GM21619 (cell line): ENCODE measurements around the gene MAMDC4.
A peak's percentile ranks its signal among the peaks of the same experiment; 100 is the strongest.

Experiments used
- ATAC-seq: cut with Tn5 transposase; IDR thresholded peaks from one replicate; pipeline ENCODE4 v1.9.1; 2021; ENCODE audit not compliant: unreplicated experiment

The MAMDC4 gene

DNA sequence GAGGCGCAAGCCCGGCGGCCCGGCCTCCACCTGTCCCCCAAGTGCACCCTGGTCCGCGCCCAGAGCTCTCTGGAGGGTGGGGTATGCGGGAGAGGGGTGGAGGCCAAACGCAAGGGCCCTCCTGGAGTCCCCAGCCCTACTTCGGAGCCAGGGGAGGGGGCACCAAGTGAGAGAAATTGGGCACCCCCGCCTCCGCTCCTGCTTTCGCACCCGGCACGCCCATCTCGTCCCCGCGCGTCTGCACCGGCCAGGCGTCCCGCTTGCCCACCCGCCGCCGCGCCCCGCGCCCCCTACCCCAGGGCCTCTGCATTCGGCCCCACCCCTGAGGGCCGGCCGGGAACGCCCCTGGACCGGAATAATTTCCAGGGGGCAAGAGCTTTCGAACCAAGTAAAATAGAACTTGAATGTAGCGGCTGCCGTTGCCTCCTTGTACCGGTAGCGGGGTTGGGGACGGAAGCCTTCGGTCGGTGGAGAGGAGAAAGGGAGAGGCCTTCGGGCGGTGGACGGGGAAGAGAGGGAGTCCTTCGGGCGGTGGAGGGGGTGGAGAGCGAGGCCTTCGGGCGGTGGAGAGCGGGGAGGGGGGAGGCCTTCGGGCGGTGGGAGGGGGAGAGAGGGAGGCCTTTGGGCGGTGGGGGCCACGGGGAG, 3.6 kb upstream of the MAMDC4 start:
- ATAC-seq: no peak

DNA sequence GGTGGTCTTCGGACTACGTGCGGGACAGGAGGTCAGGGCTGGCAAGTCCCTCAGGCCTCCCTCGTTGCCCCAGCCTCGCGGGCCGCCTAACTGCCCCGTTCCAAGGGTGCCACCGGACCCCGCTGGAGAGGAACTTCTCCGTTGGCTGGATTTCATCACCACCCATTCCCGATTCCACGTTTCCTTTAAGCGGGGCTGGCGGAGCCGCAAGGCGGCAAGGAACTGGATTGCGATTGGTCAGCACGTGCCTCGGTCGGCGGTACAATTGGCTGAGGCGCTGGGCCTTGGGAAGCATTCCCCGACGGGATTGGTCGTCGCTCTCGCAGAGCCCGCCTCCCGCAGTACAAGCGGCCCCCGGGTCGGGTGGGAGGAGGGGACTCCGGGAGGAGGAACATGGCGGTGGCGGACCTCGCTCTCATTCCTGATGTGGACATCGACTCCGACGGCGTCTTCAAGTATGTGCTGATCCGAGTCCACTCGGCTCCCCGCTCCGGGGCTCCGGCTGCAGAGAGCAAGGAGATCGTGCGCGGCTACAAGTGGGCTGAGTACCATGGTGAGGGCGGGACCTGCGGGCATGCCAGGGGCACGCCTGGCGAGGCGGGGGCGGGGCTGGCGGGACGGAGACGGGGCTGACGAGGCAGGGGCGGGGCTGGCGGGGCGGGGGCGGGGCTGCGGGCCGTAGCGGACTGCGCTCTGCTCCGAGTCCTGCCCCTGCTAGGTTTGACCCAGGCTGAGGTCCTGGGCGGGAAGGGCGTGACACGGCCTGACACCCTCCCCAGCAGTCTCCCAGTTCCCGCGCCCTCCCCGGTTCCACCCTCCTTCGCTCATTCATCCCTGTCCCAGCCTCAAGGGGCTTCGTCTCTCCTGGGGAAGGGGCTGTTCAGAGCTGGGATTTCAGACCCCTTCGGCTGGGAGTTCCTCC, 2.8 kb upstream of the MAMDC4 start, which contains the start of gene PHPT1:
TSS of gene PHPT1 (plus strand) at position 372 of the 922 bp plus-strand sequence. CDS start at position 394, 22 bp downstream.
- ATAC-seq: peak; percentile 66

DNA sequence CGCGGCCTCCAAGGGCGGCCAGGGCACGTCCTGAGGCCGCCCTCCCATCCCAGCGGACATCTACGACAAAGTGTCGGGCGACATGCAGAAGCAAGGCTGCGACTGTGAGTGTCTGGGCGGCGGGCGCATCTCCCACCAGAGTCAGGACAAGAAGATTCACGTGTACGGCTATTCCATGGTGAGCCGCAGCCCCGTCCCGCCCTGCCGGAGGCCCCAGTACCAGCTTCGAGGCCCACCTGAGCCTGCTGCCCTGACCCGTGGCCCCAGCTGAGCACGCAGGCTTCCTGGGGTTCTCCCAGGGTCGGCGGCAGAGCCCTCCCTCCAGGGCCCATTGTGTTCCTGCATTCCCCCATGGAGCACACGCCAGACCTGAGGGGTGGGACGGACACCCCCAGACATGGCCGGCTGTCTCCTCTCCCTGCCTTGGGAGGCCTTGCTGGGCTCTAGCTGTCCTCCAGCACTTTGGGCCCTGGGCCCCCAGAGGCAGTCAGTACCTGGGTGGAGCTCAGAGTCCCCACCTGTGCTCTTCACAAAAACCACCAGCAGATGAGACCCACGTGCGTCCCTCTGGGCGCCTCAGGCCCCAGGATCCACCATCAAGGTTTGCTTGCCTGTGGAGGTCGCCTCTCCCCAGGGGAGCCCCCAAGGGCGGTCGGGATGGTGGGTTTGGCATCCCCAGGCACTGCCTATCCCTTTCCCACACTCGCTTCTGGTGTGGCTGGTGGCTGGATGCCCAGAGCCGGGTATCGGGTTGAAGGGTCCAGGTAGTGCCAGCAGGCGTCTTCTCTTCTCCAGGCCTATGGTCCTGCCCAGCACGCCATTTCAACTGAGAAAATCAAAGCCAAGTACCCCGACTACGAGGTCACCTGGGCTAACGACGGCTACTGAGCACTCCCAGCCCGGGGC, 1.9 kb upstream of the MAMDC4 start:
- ATAC-seq: no peak

DNA sequence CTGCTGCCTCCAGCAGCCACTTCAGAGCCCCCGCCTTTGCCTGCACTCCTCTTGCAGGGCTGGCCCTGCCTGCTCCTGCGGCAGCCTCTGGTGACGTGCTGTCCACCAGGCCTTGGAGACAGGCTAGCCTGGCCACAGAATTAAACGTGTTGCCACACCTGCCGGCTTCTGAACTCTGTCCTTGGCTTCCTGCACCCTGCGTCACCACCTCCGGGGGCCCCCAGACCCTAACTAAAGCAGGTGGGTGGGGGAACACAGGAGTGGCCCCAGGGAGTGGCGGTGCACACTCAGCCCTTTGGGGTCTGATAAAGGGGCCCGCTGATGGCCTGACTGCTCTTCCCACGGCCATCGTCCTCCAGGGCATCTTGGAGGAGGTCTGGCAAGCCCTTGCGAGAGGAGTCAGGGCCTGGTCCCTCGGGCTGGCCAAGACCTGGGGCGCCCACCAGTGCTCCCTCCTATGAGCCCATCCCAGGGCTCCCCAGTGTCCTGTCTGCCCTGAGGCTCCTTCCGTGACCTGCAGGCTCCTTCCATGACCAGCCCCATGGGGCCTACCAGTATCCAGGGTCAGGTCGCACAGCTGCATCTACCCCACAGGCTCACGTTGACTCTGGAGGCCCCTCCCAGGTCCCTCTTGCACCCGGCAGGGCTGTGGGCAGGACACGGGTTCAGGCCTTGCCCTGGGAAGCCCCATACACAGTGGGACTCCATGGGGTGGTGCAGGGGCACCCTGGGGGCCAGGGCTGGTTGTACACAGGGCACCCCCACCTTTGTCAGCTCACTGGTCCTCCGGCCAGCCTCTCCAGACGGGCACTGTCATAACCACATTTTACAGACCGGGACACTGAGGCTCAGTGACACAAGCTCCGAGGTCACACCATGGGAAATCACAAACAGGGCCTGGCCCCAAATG, 1.0 kb upstream of the MAMDC4 start:
- ATAC-seq: no peak

DNA sequence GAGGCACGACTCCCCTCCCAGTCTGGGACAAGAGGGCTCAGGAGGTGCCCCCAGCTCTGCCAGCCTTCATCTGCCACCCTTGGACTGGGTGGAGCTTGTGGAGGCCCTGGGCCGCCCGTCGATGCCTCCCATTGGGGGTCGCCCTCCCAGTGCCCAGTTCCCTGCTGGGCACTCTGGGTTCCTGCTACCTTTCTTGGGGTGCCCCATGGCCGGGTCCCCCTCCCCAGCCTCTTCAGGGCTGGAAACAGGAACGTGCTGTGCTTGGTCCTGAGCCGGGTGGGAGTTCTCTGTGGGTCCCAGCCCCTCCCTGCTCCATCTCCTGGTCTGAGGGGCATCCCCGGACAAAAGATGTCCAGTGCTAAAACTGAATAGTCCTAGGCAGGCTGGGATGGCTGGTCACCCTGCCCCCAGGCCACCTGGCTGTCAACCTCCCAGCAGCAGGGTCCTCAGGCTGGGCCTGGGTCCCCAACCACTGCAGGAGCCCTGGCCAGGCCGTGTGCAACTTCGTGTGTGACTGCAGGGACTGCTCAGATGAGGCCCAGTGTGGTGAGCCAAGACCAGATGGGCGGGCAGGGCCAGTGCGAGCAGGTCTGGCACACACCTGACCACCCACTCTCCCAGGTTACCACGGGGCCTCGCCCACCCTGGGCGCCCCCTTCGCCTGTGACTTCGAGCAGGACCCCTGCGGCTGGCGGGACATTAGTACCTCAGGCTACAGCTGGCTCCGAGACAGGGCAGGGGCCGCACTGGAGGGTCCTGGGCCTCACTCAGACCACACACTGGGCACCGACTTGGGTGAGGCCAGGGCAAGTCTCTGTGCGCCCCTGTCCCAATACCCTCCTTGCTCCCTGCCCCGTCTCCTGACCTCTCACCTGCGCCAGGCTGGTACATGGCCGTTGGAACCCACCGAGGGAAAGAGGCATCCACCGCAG, 784 bp downstream of the MAMDC4 start:
- ATAC-seq: no peak

DNA sequence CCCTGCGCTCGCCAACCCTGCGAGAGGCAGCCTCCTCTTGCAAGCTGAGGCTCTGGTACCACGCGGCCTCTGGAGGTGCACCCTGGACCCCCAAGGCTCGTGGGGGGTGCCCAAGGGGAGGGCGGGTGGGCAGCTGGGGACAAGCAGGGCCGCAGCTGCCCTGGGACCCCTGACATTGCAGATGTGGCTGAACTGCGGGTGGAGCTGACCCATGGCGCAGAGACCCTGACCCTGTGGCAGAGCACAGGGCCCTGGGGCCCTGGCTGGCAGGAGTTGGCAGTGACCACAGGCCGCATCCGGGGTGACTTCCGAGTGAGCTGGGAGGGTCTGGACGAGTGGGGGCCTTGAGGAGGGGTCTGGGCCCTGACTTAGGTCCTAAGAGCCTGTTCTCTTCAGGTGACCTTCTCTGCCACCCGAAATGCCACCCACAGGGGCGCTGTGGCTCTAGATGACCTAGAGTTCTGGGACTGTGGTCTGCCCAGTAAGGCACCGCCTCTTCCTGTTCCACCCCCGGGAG, 1.5 kb downstream of the MAMDC4 start:
- ATAC-seq: no peak

DNA sequence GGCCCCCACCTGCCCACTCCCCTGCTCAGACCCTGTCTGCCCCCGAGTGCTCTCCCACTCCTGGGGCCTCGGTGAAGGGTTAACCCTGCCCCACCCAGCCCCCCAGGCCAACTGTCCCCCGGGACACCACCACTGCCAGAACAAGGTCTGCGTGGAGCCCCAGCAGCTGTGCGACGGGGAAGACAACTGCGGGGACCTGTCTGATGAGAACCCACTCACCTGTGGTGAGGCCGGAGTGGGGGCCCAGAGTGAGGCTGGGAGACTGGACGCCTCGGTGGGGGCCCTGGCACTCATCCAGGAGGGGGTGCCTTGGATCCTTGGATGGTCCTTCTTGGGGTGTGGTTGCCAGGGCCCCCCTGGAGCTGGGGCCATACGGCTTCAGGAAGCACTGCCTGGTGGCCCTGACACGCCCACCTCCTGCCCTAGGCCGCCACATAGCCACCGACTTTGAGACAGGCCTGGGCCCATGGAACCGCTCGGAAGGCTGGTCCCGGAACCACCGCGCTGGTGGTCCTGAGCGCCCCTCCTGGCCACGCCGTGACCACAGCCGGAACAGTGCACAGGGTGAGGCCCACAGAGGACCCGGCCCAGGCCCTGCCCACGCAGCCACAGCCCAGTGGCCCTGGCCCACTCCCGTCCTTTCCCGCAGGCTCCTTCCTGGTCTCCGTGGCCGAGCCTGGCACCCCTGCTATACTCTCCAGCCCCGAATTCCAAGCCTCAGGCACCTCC, 2.1 kb downstream of the MAMDC4 start:
- ATAC-seq: no peak

DNA sequence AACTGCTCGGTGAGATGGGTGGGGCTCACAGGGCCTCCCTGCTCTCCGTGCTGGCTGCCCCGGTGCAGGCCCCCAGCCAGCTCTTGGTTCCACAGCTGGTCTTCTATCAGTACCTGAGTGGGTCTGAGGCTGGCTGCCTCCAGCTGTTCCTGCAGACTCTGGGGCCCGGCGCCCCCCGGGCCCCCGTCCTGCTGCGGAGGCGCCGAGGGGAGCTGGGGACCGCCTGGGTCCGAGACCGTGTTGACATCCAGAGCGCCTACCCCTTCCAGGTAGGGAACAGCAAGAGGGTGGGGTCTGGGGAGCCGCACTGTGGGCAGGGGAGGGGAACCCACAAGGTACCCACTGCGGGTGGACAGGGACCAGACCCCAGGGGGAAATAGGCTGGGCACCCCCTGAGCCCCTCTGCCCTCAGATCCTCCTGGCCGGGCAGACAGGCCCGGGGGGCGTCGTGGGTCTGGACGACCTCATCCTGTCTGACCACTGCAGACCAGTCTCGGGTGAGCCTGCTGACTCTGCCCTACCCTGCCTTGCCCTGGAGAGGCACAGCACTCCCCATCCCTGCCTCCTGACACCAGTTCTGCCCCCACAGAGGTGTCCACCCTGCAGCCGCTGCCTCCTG, 2.8 kb downstream of the MAMDC4 start:
- ATAC-seq: no peak

DNA sequence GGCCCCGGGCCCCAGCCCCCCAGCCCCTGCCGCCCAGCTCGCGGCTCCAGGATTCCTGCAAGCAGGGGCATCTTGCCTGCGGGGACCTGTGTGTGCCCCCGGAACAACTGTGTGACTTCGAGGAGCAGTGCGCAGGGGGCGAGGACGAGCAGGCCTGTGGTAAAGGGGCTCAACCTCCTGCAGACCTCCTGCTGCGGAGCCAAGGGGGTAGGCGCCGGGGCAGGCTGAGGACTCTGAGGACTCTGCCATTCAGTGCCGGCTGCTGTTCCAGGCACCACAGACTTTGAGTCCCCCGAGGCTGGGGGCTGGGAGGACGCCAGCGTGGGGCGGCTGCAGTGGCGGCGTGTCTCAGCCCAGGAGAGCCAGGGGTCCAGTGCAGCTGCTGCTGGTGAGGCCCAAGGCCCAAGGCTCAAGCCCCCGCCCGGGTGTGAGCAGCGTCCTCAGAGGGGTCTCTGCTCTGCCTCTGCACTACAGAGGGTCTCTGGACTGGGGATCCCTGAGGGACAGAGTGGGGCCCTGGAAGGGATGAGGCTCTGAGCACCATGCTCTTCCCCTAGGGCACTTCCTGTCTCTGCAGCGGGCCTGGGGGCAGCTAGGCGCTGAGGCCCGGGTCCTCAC, 3.4 kb downstream of the MAMDC4 start:
- no peak for ATAC-seq

DNA sequence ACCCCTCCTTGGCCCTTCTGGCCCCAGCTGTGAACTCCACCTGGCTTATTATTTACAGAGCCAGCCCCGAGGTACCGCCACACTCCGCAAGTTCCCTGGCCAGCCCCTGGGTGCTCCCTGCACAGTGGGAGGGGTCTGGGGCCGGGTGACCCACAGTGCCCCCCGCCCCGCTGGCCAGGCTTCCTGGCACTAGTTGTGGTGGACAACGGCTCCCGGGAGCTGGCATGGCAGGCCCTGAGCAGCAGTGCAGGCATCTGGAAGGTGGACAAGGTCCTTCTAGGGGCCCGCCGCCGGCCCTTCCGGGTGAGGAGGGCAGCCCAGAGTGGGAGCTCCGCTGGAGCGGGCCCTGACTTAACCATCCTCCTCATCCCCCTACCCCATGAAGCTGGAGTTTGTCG, 3.9 kb downstream of the MAMDC4 start:
- ATAC-seq: no peak

DNA sequence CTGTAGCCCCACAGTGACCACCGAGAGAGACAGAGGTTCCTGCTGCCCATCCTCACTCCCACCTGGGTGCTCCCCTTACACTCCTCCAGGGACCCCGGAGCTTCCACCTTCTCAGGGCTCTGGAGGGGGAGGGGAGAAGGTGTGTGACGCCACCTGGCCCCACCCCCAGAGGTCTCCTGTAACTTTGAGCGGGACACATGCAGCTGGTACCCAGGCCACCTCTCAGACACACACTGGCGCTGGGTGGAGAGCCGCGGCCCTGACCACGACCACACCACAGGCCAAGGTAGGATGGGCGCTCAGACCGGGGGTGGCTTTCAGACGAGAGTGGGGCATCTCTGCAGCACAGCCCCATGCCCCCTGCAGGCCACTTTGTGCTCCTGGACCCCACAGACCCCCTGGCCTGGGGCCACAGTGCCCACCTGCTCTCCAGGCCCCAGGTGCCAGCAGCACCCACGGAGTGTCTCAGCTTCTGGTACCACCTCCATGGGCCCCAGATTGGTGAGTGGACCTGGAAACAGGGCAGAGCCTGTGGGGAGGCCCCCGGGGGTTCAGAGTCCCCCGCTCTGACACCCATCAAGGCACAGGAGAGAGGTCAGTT, 4.5 kb downstream of the MAMDC4 start:
- no peak for ATAC-seq

DNA sequence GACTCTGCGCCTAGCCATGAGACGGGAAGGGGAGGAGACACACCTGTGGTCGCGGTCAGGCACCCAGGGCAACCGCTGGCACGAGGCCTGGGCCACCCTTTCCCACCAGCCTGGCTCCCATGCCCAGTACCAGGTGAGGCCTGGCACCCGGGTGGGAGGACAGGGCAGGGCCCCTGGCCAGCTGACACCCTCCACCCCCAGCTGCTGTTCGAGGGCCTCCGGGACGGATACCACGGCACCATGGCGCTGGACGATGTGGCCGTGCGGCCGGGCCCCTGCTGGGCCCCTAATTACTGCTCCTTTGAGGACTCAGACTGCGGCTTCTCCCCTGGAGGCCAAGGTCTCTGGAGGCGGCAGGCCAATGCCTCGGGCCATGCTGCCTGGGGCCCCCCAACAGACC, 5.0 kb downstream of the MAMDC4 start:
- no peak for ATAC-seq

DNA sequence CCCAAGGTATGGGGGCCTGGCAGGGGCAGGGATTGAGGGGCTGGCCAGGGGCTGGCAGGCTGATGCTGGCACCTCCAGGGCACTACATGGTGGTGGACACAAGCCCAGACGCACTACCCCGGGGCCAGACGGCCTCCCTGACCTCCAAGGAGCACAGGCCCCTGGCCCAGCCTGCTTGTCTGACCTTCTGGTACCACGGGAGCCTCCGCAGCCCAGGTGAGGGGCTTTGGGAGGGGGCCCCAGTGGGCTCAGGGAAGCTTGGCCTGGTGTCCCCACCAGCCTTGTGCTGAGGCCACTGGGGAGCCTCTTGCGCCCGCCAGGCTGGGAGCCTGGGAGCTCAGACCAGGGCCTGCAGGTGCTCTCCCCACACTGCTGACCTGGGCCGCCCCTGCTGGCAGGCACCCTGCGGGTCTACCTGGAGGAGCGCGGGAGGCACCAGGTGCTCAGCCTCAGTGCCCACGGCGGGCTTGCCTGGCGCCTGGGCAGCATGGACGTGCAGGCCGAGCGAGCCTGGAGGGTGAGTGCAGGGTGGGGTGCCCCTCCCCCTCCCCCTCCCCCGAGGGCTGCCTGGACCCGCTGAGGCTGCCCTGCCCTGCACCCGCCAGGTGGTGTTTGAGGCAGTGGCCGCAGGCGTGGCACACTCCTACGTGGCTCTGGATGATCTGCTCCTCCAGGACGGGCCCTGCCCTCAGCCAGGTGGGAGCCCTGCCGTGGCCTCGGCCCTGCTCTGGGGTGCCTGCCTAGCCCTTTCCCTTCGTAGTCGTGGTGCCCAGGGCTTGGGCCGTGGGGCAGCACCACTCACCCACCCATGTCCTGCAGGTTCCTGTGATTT, 5.7 kb downstream of the MAMDC4 start:
- no peak for ATAC-seq

DNA sequence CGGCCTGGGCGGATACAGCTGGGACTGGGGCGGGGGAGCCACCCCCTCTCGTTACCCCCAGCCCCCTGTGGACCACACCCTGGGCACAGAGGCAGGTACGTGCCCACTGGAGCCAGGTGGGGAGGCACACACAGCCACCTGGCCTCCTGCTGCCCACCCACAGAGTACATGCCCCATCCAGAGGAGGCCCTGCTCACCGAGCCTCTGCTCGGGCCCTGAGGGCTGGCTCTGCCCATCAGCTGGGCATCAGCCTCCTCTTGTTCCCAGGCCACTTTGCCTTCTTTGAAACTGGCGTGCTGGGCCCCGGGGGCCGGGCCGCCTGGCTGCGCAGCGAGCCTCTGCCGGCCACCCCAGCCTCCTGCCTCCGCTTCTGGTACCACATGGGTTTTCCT, 6.3 kb downstream of the MAMDC4 start:
- ATAC-seq: no peak

DNA sequence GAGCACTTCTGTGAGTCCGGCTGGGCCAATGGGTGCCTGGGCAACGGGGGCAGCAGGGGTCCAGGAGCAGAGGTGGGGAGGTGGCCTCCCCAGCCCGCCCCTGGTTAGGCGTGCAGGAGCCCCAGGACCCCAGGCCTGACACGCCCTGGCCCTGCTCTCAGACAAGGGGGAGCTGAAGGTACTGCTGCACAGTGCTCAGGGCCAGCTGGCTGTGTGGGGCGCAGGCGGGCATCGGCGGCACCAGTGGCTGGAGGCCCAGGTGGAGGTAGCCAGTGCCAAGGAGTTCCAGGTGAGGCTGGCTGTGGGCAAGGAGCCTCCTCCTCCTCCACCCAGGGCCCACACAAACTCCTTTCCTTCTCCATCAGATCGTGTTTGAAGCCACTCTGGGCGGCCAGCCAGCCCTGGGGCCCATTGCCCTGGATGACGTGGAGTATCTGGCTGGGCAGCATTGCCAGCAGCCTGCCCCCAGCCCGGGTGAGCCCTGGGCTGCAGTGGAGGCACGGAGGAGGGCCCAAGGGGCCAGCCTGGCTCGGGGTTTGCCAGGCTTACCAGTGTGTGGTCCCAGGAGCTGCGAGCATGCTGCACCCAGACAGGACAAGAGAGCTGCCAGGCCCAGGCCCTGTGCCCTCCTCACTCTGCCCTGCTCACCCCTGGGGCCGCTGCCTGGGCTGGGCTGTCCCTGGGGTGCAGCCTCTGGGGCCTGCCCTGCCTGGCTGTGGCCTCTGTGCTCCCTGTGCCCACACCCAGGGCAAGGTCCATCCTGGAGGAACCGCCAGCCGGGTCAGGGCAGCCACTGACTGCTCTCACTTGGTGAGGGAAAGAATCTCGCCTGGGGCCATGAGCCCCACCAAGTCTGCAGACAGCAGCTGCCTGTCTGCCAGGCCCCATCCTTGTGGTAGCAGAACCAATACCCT, 7.0 kb downstream of the MAMDC4 start:
- no peak for ATAC-seq
